Measurements from ENCODE around the gene DCHS1.

GRCh38 chr11:6622261-6623171 is 33.1 kb downstream of the DCHS1 start:
- TF ChIP-seq CTCF (IDR thresholded peaks at IDR 0.05; ENCODE audit: low read depth, low read length) (no peak), EZH2phosphoT487 (IDR thresholded peaks at IDR 0.05; ENCODE audit: low read depth) (no peak)
